Stimulated activated CD8-positive, alpha-beta memory T cell treated with anti-CD3 and anti-CD28 coated beads, Interleukin-2, amount 100 ng/mL, for 1 hour (primary cell): Measurements from ENCODE around the gene CALHM4.

Experiments
- DNase-seq, 2 donors: peaks; one replicate each; pipeline ENCODE4 v3.0.0-alpha.2; 2020; ENCODE audit warnings: low read depth in 2 of 2

Gene CALHM4, protein sequence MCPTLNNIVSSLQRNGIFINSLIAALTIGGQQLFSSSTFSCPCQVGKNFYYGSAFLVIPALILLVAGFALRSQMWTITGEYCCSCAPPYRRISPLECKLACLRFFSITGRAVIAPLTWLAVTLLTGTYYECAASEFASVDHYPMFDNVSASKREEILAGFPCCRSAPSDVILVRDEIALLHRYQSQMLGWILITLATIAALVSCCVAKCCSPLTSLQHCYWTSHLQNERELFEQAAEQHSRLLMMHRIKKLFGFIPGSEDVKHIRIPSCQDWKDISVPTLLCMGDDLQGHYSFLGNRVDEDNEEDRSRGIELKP

GRCh38 chr6:116553451-116553850, at the start of gene CALHM4:
Gene CALHM4, plus strand, starts transcription at chr6:116553751. Its CDS starts 43 bp downstream, at chr6:116553794.
- DNase-seq = no peak

- DNase-seq = no peak
Measured at GRCh38 chr6:116507324-116507723, 46.2 kb upstream of the CALHM4 start.

DNA sequence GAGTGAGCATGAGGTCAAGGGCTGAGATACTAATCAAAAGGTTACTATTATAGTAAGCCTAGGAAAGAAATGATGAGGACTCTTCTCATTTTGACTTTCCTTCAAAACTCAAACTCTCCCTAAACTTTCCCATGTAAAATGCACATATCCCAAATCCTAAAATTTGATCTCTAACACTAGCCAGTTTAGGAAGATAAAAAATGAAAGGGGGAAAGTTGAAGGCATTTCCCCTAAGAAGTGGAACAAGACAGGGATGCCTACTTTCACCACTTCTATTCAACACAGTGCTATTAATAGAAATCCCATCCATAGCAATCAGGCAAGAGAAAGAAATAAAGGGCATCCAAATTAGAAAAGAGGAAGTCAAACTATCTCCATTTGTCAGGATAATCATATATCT, 45.0 kb upstream of the CALHM4 start:
- no peak for DNase-seq

GRCh38 chr6:116511424-116512110, 42.0 kb upstream of the CALHM4 start, which contains the start of gene CALHM5:
Gene CALHM5, plus strand, starts transcription at chr6:116511639. Its CDS starts 58 bp downstream, at chr6:116511697.
- DNase-seq = no peak

- no peak for DNase-seq
Measured at GRCh38 chr6:116512111-116512559, 41.4 kb upstream of the CALHM4 start.

DNA sequence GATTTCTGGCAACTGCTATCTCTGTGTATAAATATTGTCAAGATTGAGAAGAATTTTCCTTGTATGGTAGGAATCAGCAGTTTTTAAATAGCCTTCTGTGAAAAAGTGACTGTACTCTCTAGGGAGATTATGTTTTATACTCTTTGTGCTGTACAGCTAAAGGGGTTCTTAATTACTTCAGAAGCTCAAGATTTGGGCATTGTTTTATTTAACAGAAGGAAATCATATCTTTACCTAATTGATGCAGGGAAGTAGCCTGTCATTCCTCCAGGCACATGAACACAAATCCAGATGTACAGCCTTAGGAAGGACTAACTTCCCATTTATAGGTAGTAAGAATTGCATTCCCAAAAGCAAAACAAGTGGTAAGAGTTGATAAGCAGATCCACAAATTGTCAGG, 40.8 kb upstream of the CALHM4 start:
- DNase-seq = no peak

GRCh38 chr6:116513224-116513875, 40.2 kb upstream of the CALHM4 start:
- no peak for DNase-seq

DNA sequence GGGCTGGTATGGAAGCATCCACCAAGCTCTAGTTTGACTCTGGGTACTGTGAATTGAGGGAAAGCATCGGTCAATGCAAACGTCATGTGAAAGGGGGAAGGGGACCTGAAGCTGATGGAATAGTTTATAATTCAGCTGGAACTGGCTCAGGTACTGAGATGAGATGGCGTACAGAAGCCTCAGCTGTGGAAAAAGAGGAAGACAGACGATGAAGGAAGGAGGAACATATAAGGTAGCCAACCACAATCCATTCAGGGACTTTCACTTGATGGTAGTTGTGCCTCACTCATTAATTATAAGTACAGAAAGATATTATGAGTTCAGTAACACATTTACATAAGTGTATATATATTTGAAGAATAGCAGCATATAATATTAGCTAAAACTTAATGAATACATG, 39.4 kb upstream of the CALHM4 start:
- no peak for DNase-seq

DNA sequence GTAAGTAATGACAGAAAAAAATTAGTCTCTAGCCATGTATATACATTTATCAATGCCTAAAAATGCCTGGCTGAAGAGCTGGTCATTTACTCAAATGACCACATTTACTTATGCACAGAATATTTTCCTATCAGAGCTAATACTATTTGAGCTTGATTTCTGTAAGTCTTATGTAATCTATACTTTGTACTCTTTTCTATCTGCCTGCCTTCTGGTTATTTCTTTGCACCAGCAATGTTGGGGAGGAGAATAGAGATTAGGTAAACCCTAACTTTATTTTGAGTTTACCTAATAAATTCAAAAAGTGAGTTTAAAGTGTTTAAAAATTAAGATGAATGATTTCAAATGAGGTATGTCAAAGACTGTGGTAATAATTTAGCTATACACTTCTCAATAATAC, 38.4 kb upstream of the CALHM4 start:
- no peak for DNase-seq

DNA sequence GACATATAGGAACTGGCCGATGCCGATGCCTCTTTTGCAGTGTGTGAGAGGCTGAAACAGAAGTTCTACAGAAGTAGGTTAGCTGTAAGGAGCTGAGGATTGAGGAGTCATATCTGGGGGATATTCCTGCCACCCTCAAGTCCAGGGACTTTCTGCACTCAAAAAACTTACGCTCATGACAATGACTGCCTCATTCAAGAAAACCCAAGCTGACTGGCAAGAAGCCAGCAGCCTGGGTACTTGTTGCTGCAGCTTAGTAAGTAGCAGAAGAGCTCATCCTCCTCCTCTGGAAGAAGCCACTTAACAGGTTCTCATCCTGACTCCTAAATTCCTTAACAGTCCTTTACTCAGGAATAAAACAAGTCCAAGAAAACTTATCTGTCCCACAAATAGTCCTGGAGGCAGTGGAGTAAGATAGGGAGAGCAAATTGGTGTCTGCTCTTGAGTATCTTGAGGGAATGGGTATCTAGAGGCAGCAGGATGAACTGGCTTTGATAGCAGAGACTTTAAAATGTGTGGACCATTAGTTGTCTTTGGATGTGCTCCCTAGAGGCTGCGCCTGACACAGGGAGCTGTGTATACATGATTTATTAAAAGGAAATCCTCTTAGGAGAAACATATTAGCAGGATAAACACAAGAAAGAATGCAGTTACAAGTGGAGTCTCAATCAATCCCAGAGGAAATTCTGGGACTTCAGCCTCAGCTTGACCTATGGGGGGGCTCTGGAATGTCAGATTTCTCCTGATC, 34.8 kb upstream of the CALHM4 start:
- DNase-seq = no peak

DNA sequence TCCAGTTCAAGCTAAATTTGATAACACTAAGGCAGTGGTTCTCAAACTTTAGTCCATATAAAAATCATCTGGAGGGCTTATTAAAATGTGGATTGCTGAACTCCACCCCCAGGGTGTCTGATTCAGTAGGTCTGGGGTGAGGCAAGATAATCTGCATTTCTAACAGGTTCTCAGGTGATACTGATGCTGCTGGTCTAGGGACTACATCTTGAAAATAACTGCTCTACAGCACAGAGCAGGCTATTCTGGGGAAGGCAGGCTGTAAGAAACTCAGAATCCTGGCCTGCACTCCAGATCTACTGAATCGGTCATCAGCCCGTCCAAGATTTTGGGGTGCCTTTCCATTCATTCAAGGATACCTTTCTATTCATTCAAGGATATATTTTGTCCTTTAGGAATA, 30.7 kb upstream of the CALHM4 start:
- DNase-seq = no peak

DNA sequence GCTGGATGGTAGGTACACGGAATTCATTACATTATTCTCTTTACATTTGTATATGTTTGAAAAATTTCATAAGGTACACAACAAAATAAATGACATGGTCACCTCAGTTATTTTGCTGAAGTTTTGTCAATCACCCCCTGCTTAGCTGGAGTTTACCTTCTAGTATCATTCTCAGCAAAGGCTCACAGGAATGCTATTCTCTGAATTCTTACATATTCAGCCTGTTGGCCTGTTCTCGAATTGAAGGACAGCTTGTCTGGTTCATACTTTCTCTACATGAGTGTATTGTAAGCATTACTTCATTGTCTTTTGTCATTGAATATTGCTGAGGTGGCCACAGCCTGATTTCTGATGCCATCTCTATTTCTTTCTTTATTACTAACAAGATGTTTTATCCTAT, 29.3 kb upstream of the CALHM4 start:
- DNase-seq = no peak

DNA sequence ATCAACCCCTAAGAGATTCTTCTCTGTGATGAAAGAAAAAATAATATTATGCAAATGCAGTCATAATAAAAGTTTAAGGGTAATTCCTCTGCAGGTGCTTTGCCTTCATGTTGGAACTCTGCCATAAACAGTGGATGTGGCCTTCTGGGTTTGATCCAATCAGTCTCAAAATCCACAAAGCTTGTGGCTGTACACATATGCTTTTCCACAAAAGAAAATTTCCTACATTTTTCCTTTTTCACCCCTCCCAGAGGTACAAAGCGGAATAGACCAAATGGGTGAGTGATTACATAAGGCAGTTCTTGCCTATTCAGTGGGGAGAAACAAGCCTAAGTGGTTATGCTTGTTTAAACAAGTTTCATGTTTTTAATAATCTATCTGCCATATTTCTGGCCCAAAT, 25.4 kb upstream of the CALHM4 start:
- DNase-seq = no peak

- no peak for DNase-seq
Measured at GRCh38 chr6:116528780-116529179, 24.8 kb upstream of the CALHM4 start.

DNA sequence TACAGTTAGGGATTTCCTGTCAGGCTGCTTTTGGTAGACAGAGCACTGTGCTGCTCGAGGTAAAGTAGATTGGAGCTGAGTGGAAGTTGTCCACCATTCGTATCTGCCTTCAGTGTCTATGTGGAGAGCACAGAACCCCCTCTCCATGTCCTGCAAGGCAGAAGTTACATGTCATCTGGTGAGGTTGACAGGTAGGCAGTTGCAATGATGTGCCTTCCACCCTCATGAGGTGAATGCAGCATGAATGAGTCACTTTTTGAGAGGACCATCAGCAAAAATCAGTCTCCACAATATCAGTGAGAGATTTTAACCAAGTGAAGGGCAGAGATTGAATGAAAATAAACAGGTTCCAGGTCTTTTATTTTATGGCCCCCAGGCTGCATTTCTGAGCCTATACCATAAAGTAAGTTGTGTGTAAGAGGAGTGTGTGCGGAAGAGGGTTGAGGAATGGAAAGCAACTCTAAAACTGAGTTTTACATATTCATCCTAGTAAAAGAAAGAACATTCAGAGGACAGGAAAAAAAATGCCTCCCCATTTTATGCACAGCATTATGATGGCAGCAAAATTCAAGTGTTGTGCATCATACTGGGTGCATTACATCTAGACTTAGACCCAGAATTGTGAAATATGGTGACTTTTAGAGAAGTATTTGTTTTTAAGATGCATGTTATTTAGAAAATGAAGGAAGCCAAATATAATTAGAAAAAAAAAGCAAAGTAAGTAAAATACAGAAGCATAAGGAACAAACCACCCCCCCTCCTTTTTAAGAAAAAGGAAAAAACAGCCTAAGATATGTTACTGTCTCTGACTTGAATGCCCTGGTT, 23.9 kb upstream of the CALHM4 start:
- DNase-seq = no peak

GRCh38 chr6:116530436-116530835, 23.1 kb upstream of the CALHM4 start:
- DNase-seq = no peak

GRCh38 chr6:116531675-116532570, 21.6 kb upstream of the CALHM4 start:
- DNase-seq = peak in 1 of 2 donors; percentile 24

DNA sequence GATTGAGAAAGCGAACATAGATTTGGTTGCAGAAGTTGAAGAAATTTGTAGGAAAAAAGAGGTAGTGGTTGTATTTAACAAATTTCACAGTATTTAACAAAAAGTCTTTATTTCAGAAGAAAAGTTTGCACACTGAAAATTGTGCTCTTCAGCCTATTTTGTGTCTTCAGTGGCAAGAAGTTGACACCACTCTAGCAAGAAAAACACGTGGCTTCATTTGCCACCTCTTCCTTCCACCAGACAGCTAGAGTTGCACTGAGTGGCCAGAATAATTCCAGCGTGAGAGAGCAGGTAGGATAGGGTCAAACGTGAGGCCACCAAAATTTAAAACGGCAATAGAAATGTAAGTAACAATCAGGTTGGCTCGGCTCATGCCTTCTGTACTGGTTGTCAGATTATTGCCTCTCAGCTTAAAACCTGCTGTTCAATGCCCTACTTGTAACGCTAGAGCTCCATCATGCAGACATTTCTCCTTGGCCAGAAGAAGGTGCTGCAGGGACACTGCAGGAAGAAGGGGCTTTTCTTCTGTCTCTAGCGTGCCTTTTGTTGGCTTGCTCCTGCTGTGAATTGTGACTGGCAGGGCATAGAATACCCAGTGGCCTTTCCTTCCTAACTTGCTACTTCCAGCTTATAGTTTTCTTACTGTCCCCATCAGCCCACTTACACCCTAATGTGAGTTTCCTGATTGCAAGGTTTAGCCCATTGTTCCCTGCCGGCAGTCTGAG, 20.2 kb upstream of the CALHM4 start:
- no peak for DNase-seq

DNA sequence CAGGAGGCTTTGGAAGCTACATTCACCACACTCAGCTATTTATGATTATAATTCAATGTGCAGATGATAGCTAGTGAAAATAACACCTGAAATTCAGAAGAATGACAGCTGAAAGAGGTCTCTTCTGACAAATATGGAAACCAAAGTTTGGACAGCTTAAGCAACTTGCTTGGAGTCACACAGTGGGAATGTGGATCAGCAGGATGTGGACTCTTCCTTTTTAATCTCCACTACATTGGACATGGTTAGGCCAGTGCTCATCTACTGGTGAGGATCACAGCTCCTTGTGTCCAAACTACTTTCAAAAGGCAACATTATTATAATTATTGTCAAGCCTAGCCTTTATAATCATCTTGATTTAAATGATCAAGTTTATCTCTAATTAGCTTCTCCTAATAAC, 18.4 kb upstream of the CALHM4 start:
- no peak for DNase-seq
